SHP77 treated with DMSO at 0.1 percent for 48 hours (cell line): Measurements from ENCODE around the gene CDX2.

Experiments
- DNase-seq: peaks from one replicate; lab custom pipeline; 2025; lab: John Stamatoyannopoulos, UW

The CDX2 gene

GRCh38 chr13:27979001-27979643 is 10.0 kb upstream of the CDX2 start:
- no peak for DNase-seq

- DNase-seq = no peak
Measured at GRCh38 chr13:27978301-27978968, 9.3 kb upstream of the CDX2 start.

GRCh38 chr13:27977476-27978300 is 8.6 kb upstream of the CDX2 start:
- DNase-seq = no peak

GRCh38 chr13:27976362-27977091 is 7.4 kb upstream of the CDX2 start:
- no peak for DNase-seq

- no peak for DNase-seq
Measured at GRCh38 chr13:27975564-27976361, 6.6 kb upstream of the CDX2 start.

GRCh38 chr13:27973961-27974662 is 5.0 kb upstream of the CDX2 start:
- DNase-seq = no peak

- no peak for DNase-seq
Measured at GRCh38 chr13:27973291-27973690, 4.2 kb upstream of the CDX2 start.

GRCh38 chr13:27972478-27972820 is 3.3 kb upstream of the CDX2 start:
- DNase-seq = no peak

GRCh38 chr13:27971776-27972477 is 2.8 kb upstream of the CDX2 start:
- DNase-seq = no peak

GRCh38 chr13:27971236-27971645 is 2.1 kb upstream of the CDX2 start:
- no peak for DNase-seq

- no peak for DNase-seq
Measured at GRCh38 chr13:27970382-27971235, 1.5 kb upstream of the CDX2 start.

- DNase-seq = no peak
Measured at GRCh38 chr13:27969866-27970229, 733 bp upstream of the CDX2 start.

GRCh38 chr13:27968316-27969081 is 616 bp downstream of the CDX2 start:
- no peak for DNase-seq

GRCh38 chr13:27967736-27968315 is 1.3 kb downstream of the CDX2 start:
- DNase-seq = no peak

- peak; percentile 11 for DNase-seq
Measured at GRCh38 chr13:27967203-27967735, 1.8 kb downstream of the CDX2 start.

GRCh38 chr13:27966641-27967202 is 2.4 kb downstream of the CDX2 start:
- no peak for DNase-seq

- DNase-seq = no peak
Measured at GRCh38 chr13:27965740-27966640, 3.1 kb downstream of the CDX2 start.
